LoVo (cell line): ENCODE data around the gene DIO1.
A peak's percentile ranks its signal among the peaks of the same experiment; 100 is the strongest.
"Not testable (repeated sequence)": the region's sequence is repeated elsewhere in the genome, so short reads cannot be mapped to it uniquely, and the experiment has no call there.

ENCODE experiments used
- DNase-seq: peaks from one replicate; pipeline ENCODE4 v3.0.0-alpha.2; 2016; ENCODE audit warnings: low spot score

The DIO1 gene

DNA sequence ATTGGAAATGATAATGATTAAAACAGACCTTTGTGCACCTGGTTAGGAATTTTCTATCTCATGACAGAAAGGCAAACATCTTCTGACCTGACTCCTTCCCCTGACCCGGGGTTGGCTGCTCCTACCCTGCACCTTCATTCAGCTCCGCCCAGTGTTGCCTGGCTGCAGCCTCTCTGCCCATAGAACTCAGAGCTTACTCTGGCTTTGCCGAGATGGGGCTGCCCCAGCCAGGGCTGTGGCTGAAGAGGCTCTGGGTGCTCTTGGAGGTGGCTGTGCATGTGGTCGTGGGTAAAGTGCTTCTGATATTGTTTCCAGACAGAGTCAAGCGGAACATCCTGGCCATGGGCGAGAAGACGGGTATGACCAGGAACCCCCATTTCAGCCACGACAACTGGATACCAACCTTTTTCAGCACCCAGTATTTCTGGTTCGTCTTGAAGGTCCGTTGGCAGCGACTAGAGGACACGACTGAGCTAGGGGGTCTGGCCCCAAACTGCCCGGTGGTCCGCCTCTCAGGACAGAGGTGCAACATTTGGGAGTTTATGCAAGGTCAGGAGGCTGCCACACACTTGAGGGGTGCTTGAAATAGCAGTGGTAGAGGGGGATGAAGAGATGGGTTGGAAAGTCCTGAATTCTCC, at the start of gene DIO1:
Gene DIO1 (plus strand): TSS at position 189 of the 638 bp plus-strand sequence. CDS start 24 bp downstream, at position 213.
- DNase-seq: no peak

DNA sequence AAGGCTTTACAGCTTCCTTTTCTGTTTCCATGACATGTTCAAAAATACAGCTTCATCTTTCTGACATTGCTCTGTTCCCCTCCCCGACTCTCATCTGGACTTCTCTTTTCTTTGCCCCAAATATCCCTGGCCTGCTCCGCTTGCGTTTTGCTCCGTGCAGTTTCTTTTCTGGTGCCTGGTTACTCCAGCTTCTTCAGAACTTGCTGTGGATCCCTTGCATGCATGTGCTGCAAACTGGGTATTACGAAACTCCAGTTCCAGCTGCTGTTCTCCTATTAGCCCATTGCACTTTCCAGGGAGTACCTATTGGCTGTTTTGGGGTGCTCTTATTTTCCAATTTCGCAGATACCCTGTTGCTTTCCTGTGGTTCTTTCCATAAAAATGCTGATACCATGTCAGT, 46.0 kb upstream of the DIO1 start:
- DNase-seq: no peak

DNA sequence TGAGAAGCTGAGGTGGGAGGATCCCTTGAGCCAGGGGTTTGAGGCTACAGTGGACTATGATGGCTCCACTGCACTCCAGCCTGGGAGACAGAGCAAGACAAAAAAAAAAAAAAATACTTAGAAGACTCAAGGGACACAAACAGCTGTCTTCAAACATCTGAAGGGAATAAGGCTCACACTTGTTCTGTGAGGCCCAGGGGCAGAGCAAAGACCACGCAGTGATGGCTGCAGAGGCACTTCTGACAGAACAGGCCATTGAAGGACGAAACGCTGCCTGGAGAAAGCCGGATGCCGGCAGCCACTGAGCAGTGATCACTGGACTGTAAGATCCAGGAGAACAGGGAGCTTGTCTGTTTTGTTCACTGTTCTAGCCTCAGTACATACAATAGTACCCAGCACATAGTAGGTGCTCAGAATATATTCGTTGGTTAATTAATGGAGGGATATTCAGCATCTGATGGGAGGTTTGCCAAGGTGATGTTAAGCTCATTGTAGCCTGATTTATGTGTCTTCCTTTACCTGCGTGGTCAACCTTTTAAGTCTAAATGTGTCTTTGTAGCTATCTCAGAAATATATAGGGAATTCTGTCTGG, 43.8 kb upstream of the DIO1 start:
- no peak for DNase-seq

DNA sequence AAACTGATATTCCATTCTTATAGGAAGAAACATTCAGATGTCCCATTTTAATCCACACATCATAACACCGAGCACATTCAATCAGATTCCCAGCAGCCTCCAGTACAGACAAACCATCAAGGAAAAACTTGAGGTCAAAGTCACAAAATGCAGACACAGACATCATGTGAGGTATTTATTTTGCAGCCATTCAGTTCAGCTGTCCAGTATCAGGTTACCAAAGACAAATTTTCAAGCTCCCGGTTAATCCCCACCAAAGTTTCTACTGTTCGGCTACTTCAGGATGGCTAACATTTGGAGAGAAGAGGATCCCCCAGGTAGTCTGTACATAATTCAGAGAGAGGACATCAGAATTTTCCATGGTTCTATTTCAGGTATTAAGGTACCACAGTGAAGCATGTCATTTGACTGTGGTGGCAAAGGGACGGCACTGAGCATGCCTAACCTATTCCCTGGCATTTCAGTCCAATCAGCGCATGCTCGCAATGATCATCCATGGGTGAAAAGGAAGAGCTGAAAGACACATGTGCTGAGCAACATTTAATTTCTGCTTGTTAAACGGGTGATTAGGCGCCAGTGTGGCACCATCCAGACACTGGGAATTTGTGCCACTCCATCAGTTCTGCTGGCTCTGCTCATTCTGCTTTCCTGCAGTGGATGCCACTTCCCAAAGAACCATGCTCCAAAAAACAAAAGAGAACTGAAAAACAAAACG, 42.3 kb upstream of the DIO1 start:
- DNase-seq: no peak

DNA sequence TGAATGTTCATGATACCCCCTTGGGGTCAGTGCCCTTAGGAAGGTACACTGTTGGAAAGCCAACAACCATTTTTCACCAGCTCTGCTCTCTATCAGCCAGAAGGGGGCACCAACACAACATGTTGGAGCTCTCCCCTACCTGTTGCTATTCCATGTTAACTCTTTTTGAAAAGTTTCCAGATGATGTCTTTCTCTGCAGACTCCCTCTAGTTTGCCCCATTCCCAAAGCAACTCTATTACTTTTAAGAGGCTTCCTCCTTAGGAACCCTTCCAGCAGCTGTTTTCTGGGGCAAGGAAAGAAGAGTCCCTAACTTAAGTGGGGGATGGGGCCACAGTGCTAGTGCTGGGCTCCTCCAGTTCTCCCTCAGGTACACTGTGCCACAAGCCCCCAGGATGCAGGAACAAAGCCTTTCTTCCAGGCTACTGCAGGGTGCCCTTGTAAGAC, 33.0 kb upstream of the DIO1 start:
- DNase-seq: peak; percentile 56

DNA sequence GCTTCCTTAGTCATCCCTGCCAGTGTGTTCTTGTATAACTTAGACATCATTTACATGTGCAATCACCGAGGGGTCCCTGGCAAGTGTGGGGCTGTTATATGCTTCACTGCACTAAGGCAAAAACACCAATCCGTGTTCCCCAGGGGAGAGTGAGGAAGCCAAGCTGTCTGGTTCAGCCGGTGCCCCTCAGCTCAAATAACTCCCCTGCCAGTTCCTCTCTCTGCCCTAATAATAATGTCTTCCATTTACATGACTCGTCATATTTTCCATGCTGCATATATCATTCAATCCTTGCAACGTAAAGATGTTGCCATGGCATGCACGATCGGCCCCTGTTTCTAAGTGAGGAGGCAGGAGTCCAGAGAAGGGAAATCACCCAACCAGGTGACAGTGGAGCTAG, 31.5 kb upstream of the DIO1 start:
- no peak for DNase-seq

DNA sequence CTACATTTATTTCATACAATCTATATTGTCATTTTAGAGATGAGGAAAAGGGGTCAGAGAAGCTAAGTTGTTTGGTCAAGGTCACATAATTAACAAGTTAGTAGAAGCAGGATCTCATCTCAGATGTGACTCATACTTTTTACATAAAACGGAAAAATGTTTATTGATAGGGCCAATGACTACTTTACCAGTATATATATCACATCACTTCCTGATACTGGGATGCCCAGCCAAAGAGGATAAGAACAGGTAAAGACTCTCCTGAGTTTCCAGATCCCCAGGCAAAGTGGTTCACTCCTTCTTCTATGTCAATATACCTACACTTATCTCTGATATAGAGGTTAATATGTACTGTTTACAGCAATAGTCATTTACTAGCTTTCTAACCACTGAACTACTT, 25.4 kb upstream of the DIO1 start:
- no peak for DNase-seq

DNA sequence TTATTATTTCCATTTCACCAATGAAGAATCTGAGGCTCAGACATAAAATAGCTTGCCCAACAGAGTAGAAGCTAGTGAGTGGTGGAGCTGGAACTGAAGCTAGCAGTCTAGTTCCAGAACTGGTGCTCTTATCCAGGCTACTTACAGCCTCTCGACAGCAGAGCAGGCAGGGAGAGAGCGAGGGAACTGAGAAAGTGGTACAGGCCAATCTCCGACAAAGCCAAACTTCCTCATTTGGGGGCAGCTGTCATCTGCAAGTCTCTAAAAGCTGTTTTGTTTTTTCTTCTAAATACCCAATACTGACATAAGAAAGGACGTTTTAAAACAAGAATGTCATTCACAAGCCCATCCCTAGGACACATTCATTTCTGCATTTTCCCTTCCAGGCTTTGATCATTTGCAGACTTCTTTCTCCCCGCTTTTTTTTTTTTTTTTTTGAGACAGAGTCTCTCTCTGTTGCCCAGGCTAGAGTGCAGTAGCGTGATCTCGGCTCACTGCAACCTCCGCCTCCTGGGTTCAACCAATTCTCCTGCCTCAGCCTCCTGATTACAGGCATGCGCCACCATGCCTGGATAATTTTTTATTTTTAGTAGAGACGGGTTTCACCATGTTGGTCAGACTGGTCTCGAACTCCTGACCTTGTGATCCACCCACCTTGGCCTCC, 24.4 kb upstream of the DIO1 start:
- no peak for DNase-seq

DNA sequence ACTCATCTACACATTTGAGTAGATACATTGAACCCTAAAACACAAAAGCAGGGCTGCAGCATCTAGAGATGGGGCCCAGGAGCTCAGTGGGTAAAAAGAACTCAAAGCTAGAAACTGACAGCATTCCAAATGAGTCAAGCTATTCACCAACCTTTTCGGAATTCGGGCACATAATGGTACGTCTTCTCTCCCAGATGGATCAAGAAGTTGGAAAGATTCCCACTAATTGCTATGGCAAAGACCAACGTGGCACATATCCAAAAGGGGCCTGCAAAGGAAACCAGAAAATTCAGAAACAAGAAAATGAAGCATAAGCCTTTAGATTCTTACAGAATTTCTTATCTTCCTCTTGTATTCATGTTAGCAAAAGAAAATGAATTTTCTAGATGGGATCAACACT, 22.8 kb upstream of the DIO1 start:
- DNase-seq: no peak

DNA sequence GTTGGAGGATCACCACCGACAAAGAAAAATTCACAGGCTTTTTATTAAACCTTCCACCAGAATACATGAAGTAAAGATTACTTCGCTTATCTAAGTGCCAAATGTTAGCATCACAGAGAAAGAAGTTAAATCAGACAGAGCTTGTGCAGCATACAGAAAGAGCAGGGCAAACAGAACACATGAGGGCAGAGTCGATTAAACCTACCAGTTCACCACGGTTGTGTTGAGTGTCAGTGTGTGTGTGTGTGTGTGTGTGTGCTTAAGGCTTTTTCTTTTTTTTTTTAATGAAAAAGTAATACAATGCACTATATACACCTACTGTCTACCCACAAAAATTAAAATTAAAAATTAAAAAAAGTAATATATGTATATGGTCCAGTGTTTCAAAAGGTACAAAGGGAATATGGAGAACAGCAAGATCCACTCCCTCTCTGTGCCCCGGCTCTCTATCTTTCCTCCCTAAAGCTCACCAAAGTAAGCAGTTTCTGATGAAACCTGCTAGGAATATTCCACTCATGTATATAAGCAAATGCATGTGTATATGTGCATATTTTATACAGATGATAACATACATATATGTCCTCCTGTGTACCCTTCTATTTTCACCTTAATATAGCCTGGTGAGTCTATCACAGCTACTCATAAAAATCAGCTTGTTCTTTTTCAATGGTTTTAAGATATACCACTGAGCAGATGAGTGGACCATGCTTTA, 22.1 kb upstream of the DIO1 start:
- no peak for DNase-seq

DNA sequence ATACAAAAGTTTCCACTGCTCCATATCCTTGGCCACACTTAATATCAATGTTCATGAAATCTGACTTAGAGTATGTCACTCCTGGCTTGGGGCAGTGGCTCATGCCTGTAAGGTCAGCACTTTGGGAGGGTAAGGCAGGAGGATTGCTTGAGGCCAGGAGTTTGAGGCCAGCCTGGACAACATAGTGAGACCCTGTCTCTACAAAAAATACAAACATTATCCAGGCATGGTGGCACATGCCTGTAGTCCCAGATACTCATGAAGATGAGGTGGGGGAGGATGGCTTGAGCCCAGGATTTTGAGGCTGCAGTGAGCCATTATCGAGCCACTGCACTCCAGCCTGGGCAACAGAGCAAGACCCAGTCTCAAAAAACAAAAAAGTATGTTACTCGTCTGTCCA, 18.8 kb upstream of the DIO1 start:
- not testable (repeated sequence) for DNase-seq

DNA sequence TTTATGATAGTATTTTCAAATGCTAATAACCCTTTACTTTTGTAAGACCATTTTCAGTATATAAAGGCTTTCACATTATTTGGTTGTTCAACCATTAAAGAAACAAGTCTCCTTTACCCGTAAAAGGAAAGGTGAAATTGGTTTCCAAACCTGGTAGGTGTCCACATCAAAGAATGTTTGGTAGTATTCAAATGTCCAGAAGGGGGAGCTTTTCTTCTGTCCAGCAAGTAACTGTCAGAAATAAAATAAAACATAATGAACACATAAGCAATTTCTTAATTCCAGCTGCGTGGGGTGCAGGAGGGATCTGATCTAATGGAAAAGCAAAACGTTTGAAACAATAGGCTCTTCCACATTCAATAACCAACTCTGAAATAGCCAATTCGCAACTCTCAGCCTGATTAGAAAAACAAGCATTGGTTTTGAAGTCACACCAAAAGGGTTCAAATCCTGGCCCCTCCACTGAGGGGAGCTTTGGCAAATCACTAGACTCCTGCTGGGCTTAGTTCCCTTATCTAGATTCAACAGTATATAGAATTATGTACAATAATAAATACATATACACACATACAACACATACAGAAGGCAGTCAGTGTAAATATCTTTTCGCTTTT, 15.4 kb upstream of the DIO1 start:
- DNase-seq: peak; percentile 58

DNA sequence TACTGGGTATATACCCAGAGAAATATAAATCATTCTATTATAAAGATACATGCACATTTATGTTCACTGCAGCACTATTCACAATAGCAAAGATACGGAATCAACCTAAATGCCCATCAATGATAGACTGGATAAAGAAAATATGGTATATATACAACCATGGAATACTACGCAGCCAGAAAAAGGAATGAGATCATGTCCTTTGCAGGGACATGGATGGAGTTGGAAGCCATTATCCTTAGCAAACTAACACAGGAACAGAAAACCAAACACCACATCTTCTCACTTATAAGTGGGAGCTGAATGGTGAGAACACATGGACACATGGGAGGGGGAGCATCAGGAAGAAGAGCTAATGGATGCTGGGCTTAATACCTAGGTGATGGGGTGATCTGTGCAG, 12.1 kb upstream of the DIO1 start:
- DNase-seq: not testable (repeated sequence)

DNA sequence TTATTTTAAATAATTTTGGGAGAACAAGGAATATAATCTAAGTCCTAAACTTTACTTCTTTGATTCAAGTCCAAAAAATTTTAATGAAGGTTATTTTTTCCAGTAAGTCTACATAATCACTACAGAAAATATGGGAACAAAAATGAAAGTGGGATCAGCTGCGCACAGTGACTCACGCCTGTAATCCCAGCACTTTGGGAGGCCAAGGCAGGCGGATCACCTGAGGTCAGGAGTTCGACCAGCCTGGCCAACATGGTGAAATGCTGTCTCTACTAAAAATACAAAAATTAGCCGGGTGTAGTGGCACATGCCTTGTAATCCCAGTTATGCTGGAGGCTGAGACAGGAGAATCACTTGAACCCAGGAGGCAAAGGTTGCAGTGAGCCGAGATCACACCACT, 10.4 kb upstream of the DIO1 start:
- not testable (repeated sequence) for DNase-seq

DNA sequence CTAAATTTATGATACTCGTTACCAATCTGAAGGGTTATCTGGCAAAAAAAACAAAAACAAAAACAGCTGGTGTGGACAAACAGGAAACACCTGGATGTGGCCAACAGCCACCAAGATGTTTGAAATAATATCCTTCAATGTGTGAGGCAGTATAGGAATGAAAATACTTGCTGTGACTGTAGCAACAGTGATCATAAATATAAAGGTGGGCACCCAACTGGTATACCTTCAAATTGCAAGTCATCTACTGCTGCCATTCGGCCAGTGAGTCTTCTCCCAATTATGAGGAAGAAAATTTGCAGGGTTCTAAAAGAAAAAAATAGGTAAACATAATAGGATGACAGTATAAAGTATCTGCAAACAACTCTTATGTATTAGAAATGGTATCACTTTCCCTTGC, 5.3 kb upstream of the DIO1 start:
- DNase-seq: no peak

DNA sequence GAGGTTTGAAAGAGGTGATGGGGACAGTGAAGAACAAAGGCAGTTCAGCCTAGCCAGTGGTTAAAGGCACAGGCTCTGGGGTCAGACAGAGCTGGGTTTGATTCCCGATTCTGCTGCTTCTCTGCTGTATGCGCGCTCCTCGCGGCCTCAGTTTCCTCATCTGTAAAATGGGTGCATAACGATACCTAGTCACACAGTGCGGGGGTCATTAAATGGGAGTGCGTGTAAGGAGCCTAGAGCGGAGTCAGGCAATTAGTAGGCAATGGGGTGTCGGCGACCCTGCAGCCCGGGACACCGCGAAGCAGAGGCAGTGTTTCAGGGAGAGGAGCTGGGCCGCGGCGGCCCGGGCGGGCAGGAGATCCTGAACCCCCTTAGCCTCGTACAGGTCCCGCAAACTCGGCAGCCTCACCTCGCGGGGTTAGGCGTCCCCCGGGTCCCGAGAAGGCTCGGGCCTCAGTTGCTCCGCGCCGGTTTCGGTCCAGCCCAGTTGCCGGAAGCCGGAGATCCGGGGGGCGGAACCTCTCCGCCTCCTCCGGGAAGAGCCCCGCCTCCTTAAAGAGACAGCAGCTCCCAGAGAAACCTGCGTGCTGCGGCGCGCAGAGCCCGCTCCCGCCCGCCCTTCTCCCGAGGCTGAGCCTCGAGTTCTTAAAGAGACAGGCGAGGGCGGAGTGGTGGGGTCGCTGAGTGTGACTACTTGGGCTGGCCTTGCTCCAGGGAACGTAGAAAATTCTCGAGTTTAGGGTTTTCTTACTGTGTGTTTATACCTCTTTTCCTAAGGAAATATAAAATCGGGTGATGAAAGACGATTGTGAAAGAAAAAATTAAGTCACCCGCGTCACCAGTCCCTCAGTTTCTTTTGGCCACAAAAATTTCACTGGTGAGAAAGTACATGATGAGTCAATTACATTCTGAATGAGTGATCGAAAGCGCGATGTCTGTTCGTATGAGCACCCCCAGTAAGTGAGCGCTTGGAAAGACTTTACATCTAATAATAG, 4.4 kb upstream of the DIO1 start, which contains the start of gene YIPF1:
Gene YIPF1 (minus strand): TSS at position 494 of the 995 bp plus-strand sequence. CDS start 860 bp downstream, outside the sequence.
- DNase-seq: peak; percentile 89

DNA sequence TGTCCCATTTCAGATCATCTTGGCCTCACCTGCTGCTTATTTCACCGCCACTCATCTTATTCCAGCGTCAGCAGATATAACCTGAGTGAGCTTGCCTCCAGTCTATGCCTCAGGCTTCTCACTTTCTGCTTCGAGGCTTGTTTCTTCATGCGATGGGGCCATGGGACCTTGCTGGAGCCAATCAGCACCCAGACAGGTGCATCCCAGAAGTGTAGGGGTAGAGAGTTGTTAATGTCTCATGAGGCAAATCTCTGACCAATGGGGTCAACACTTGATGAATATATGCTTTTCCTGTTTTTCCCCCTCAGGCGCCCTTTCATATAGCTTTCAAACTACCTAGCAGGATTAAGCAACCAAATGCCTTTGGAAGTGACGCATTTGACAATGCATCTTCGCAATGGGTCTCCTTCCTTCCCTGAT, 3.5 kb upstream of the DIO1 start:
- DNase-seq: no peak

DNA sequence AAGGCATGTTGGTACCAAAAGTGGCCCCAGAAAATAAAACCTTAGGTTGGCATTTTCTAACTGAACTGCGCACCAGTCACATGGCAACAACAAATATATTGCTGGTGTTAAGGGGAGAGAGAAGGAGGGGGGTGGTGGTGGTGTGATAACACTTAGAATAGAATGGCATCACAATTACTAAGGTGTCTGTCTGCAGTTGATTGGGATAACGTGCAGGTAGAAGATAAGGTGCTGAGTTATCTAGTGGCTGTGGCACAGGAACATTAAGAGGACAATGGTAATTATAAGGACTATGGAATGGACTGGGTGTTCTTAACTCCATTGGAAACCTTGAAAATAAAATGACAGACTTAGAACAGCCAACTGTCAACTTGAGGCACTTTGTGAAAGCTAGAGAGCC, 3.0 kb upstream of the DIO1 start:
- DNase-seq: no peak

DNA sequence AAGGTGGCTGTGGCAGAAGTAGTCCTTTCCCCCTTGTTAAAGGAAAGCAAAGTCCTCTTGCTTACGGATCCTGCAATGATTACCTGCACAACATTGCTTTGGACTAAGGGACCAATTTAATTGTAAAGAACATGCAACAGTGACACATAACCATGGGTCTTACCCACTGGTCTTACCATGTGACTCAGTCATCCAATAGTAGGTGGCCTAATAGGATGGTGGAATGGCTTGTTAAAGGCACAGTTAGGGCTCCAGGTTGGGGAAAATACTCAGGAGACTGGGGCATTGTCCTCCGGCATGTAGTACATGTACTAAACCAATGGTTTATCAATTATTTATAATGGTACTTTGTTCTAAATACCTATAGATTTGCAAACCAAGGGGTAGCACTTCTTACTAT, 2.3 kb upstream of the DIO1 start:
- no peak for DNase-seq

DNA sequence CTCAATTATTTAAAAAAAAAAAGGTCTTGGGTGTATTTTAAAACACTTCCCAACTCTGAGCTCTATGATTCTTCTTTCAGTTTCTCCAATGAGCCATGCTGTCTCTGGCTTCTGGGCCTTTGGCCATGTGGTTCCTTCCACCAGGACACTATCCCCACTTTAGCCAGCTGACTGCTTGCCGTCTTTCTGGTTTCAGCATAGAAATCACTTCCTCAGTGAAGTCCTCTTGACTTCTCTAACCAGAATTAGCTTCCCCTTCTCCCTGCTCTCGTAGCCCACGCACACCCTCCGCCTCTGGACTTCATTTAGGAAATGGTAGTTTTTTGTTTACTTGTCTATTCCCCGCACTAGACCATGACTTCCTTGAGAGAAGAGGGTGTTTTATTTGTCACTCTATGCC, 1.1 kb upstream of the DIO1 start:
- no peak for DNase-seq
